HepG2 (cell line): ENCODE measurements around the gene CEBPZOS. TPM values are rescaled to one million over a fixed set of nuclear protein-coding genes. Genes with fewer than 3 reads are reported as not detected.

Experiments used
- HOXD1 ChIP-seq: sonication (generic); formaldehyde crosslinking; IDR thresholded peaks from 2 replicates; pipeline ENCODE4 v1.5.0; 2020; ENCODE audit warnings: missing genetic modification reagents
- MXI1 ChIP-seq: IDR thresholded peaks from 3 replicates; pipeline ENCODE4 v1.6.1; 2012; ENCODE audit warnings: low read depth, low read length, inconsistent platforms, borderline replicate concordance
- NONO ChIP-seq, 2 experiments: fragments of 450-650 bp in 1 of 2; sonication (generic) in 1 of 2; formaldehyde crosslinking in 1 of 2; IDR thresholded peaks in 1 of 2; conservative IDR thresholded peaks in 1 of 2; 2 replicates each; pipeline versions ENCODE4 v1.6.1 to v1.8.0; 2017 to 2022; ENCODE audit warnings: mild to moderate bottlenecking in 1 of 2, missing genetic modification reagents in 1 of 2, moderate library complexity in 1 of 2
- NR1H2 ChIP-seq: sonication (generic); formaldehyde crosslinking; IDR thresholded peaks from 2 replicates; pipeline ENCODE4 v1.8.1; 2022; ENCODE audit warnings: low read depth, missing genetic modification reagents, borderline replicate concordance
- SP2 ChIP-seq: sonication (generic); formaldehyde crosslinking; IDR thresholded peaks from 2 replicates; pipeline ENCODE4 v1.5.1; 2020; ENCODE audit warnings: mild to moderate bottlenecking, missing genetic modification reagents
- TCF12 ChIP-seq, 2 experiments: fragments of 450-650 bp in 1 of 2; sonication (generic) in 1 of 2; formaldehyde crosslinking in 1 of 2; IDR thresholded peaks; 2 replicates each; pipeline versions ENCODE4 v1.6.1 to v1.8.0; 2017 to 2022; ENCODE audit warnings: antibody characterized with exemption in 1 of 2, mild to moderate bottlenecking in 1 of 2, missing genetic modification reagents in 1 of 2, moderate library complexity in 1 of 2
- TMF1 ChIP-seq: sonication (generic); formaldehyde crosslinking; IDR thresholded peaks from 2 replicates; pipeline ENCODE4 v1.8.1; 2022; ENCODE audit warnings: low read depth, missing genetic modification reagents
- TRIM24 ChIP-seq: sonication (generic); formaldehyde crosslinking; IDR thresholded peaks from 2 replicates; pipeline ENCODE4 v1.8.0; 2022; ENCODE audit warnings: mild to moderate bottlenecking, missing genetic modification reagents
- ZNF207 ChIP-seq: fragments of 450-650 bp; IDR thresholded peaks from 2 replicates; pipeline ENCODE4 v1.6.1; 2016; ENCODE audit warnings: antibody characterized with exemption, borderline replicate concordance
- ZNF333 ChIP-seq: sonication (generic); formaldehyde crosslinking; IDR thresholded peaks from 2 replicates; pipeline ENCODE4 v1.4.0; 2020; ENCODE audit warnings: mild to moderate bottlenecking, missing genetic modification reagents, borderline replicate concordance
- polyA plus RNA-seq, 8 experiments: library from polyadenylated mRNA; depleted of rRNA in 3 of 8; stranded (reverse) in 7 of 8; unstranded in 1 of 8; fragments of >200 nt; fragmentation: Illumina TruSeq in 4 of 8; extraction: Trizol in 4 of 8; gene quantifications; 2 replicates each; pipeline versions ENCODE4 v1.2.1 to v1.2.3, GENCODE V29; 2011 to 2016; ENCODE audit warnings: low read depth in 4 of 8, missing spikeins in 1 of 8, mixed read lengths in 1 of 8; ENCODE audit not compliant: insufficient read depth in 1 of 8
- total RNA-seq, 5 experiments: library from RNA; depleted of rRNA; stranded (reverse); fragments of >200 nt; fragmentation: Illumina TruSeq; extraction: Trizol; gene quantifications; 2 replicates each; pipeline ENCODE4 v1.2.3, GENCODE V29; 2016; ENCODE audit warnings: low read depth in 1 of 5
- TF ChIP-seq, protein P1 (sequence below): sonication (generic); formaldehyde crosslinking; IDR thresholded peaks from 2 replicates; pipeline ENCODE4 v1.8.1; 2023; ENCODE audit warnings: mild to moderate bottlenecking, moderate library complexity, missing genetic modification reagents
- TF ChIP-seq, protein P2 (sequence below): sonication (generic); formaldehyde crosslinking; IDR thresholded peaks from 2 replicates; pipeline ENCODE4 v1.4.0; 2020; ENCODE audit warnings: low read depth, mild to moderate bottlenecking, missing genetic modification reagents
- TF ChIP-seq, protein P3 (sequence below): sonication (generic); formaldehyde crosslinking; IDR thresholded peaks from 2 replicates; pipeline ENCODE4 v1.4.0; 2020; ENCODE audit warnings: missing genetic modification reagents, borderline replicate concordance
- TF ChIP-seq, protein P4 (sequence below): sonication (generic); formaldehyde crosslinking; IDR thresholded peaks from 2 replicates; pipeline ENCODE4 v1.4.0; 2020; ENCODE audit warnings: missing genetic modification reagents
- TF ChIP-seq, protein P5 (sequence below): sonication (generic); formaldehyde crosslinking; conservative IDR thresholded peaks from 2 replicates; pipeline ENCODE4 v1.4.0; 2020; ENCODE audit warnings: mild to moderate bottlenecking, missing genetic modification reagents, moderate library complexity

CEBPZOS gene
- total and polyA plus RNA-seq, 2 of the 13 experiments (the other 11 are each of a cell fraction or from before 2014, with no cell fraction given), result 18.6 to 44.7 TPM

DNA sequence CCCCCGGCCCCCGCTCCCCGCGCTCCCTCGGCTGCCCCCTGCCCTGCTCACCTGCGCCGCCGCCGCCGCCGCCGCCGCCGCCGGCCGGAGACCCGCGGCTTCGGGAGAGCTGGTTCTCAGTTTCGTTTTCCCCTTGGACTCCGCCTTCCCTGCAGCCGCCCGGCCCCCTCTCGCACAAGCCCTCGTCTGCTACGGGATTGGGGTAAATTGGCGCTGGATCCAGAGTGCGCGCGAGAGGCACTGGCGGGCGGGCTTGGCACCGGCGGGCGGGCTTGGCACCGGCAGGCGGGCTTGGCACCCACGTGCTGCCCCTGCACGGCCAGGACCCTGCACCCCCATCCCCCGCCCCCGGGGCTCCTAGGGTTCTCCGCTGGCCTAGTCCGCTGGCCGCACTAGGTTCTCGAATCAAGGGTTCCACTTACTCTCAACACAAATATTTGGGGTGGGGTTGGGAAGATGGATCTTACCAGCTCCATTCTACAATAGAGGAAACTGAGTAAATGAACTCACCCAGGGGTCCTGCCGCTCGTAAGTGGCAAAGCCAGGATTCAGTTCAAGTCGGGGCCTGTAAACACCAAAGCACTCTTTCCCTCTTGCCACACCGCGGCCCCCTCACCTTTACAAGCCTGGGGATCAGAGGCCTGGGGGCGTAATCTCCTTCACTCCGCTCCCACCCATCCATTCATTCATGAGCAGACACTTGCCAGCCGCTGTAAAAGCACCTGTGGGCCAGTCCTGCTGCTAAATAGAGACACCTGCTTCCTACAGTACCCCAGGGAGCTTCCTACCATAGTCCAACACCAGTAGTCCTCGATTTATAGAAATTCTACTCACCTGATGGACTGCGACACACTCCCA is 39.2 kb upstream of the CEBPZOS start, which contains the start of gene EIF2AK2 (continued):
- TF ChIP-seq, protein P1, sequence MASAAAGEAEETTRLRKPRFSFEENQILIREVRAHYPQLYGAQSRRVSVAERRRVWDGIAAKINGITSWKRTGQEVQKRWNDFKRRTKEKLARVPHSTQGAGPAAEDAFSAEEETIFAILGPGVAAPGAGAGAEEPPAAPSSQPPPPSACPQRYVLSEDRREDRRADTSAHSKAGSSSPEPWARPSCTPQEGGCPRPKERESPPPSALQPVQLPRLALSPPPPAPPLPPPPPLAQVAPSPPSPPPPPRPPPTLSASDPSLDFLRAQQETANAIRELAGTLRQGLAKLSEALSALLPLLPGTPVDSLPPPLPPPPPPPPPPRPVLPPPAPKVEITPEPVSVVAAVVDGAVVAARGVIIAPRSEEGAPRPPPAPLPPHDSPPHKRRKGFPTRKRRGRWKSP (CRISPR knock-in tag), result 0 out of 2 replicates have a peak, but pooled peaks have one; percentile 20
- no peak for TF ChIP-seq NONO (IDR thresholded peaks at IDR 0.05)
- peak; percentile 85 for TF ChIP-seq NONO (CRISPR knock-in tag; conservative IDR thresholded peaks at IDR 0.05)
- peak; percentile 32; the same call in 1 of the 2 replicates for TF ChIP-seq ZNF333 (CRISPR knock-in tag)
- TF ChIP-seq, protein P2, sequence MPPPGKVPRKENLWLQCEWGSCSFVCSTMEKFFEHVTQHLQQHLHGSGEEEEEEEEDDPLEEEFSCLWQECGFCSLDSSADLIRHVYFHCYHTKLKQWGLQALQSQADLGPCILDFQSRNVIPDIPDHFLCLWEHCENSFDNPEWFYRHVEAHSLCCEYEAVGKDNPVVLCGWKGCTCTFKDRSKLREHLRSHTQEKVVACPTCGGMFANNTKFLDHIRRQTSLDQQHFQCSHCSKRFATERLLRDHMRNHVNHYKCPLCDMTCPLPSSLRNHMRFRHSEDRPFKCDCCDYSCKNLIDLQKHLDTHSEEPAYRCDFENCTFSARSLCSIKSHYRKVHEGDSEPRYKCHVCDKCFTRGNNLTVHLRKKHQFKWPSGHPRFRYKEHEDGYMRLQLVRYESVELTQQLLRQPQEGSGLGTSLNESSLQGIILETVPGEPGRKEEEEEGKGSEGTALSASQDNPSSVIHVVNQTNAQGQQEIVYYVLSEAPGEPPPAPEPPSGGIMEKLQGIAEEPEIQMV (CRISPR knock-in tag), result peak; percentile 38; the same call in 1 of the 2 replicates
- TF ChIP-seq TMF1 (CRISPR knock-in tag), result 0 out of 2 replicates have a peak, but pooled peaks have one; percentile 77
- TF ChIP-seq SP2, result 0 out of 2 replicates have a peak, but pooled peaks have one; percentile 30
- TF ChIP-seq, protein P3, sequence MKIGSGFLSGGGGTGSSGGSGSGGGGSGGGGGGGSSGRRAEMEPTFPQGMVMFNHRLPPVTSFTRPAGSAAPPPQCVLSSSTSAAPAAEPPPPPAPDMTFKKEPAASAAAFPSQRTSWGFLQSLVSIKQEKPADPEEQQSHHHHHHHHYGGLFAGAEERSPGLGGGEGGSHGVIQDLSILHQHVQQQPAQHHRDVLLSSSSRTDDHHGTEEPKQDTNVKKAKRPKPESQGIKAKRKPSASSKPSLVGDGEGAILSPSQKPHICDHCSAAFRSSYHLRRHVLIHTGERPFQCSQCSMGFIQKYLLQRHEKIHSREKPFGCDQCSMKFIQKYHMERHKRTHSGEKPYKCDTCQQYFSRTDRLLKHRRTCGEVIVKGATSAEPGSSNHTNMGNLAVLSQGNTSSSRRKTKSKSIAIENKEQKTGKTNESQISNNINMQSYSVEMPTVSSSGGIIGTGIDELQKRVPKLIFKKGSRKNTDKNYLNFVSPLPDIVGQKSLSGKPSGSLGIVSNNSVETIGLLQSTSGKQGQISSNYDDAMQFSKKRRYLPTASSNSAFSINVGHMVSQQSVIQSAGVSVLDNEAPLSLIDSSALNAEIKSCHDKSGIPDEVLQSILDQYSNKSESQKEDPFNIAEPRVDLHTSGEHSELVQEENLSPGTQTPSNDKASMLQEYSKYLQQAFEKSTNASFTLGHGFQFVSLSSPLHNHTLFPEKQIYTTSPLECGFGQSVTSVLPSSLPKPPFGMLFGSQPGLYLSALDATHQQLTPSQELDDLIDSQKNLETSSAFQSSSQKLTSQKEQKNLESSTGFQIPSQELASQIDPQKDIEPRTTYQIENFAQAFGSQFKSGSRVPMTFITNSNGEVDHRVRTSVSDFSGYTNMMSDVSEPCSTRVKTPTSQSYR (CRISPR knock-in tag), result no peak; the same call in 1 of the 2 replicates
- TF ChIP-seq ZNF207, result no peak
- TF ChIP-seq HOXD1, result peak; percentile 39; the same call in 1 of the 2 replicates
- no peak for TF ChIP-seq TCF12 (IDR thresholded peaks at IDR 0.05)
- no peak for TF ChIP-seq TCF12 (CRISPR knock-in tag; IDR thresholded peaks at IDR 0.05)
- TF ChIP-seq TRIM24 (CRISPR knock-in tag), result no peak
- TF ChIP-seq, protein P4, sequence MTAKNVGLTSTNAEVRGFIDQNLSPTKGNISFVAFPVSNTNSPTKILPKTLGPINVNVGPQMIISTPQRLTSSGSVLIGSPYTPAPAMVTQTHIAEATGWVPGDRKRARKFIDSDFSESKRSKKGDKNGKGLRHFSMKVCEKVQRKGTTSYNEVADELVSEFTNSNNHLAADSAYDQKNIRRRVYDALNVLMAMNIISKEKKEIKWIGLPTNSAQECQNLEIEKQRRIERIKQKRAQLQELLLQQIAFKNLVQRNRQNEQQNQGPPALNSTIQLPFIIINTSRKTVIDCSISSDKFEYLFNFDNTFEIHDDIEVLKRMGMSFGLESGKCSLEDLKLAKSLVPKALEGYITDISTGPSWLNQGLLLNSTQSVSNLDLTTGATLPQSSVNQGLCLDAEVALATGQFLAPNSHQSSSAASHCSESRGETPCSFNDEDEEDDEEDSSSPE, result peak; percentile 90
- TF ChIP-seq MXI1, result peak; percentile 80; the same call in 2 of the 3 replicates
- TF ChIP-seq NR1H2 (CRISPR knock-in tag), result no peak
- TF ChIP-seq, protein P5, sequence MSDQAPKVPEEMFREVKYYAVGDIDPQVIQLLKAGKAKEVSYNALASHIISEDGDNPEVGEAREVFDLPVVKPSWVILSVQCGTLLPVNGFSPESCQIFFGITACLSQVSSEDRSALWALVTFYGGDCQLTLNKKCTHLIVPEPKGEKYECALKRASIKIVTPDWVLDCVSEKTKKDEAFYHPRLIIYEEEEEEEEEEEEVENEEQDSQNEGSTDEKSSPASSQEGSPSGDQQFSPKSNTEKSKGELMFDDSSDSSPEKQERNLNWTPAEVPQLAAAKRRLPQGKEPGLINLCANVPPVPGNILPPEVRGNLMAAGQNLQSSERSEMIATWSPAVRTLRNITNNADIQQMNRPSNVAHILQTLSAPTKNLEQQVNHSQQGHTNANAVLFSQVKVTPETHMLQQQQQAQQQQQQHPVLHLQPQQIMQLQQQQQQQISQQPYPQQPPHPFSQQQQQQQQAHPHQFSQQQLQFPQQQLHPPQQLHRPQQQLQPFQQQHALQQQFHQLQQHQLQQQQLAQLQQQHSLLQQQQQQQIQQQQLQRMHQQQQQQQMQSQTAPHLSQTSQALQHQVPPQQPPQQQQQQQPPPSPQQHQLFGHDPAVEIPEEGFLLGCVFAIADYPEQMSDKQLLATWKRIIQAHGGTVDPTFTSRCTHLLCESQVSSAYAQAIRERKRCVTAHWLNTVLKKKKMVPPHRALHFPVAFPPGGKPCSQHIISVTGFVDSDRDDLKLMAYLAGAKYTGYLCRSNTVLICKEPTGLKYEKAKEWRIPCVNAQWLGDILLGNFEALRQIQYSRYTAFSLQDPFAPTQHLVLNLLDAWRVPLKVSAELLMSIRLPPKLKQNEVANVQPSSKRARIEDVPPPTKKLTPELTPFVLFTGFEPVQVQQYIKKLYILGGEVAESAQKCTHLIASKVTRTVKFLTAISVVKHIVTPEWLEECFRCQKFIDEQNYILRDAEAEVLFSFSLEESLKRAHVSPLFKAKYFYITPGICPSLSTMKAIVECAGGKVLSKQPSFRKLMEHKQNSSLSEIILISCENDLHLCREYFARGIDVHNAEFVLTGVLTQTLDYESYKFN, result peak; percentile 24; the same call in 1 of the 2 replicates
